ENCODE data around the gene XRCC5. TPM values are rescaled to one million over a fixed set of nuclear protein-coding genes. Genes with fewer than 3 reads are reported as not detected.

XRCC5 gene
- polyA plus RNA-seq, 3 donors, result 304 to 384 (median 335) TPM

- DNase-seq (ENCODE audit: extremely low read depth in 1 of 11, low read depth in 9 of 11, low spot score in 4 of 11), result no peak
These were observed 52.8 kb downstream of the XRCC5 start for GRCh38 chr2:216161967-216162366.

- no peak for DNase-seq (ENCODE audit: extremely low read depth in 1 of 11, low read depth in 9 of 11, low spot score in 4 of 11)
These were observed 54.4 kb downstream of the XRCC5 start for GRCh38 chr2:216163518-216163917.

GRCh38 chr2:216164087-216164486 is 54.9 kb downstream of the XRCC5 start:
- no peak for DNase-seq (ENCODE audit: extremely low read depth in 1 of 11, low read depth in 9 of 11, low spot score in 4 of 11)

- DNase-seq (ENCODE audit: extremely low read depth in 1 of 11, low read depth in 9 of 11, low spot score in 4 of 11), result no peak
These were observed 55.4 kb downstream of the XRCC5 start for GRCh38 chr2:216164576-216164975.

- no peak for DNase-seq (ENCODE audit: extremely low read depth in 1 of 11, low read depth in 9 of 11, low spot score in 4 of 11)
These were observed 56.6 kb downstream of the XRCC5 start for GRCh38 chr2:216165711-216166110.

- DNase-seq (ENCODE audit: extremely low read depth in 1 of 11, low read depth in 9 of 11, low spot score in 4 of 11), result no peak
These were observed 59.9 kb downstream of the XRCC5 start for GRCh38 chr2:216169087-216169486.

- no peak for DNase-seq (ENCODE audit: extremely low read depth in 1 of 11, low read depth in 9 of 11, low spot score in 4 of 11)
These were observed 61.1 kb downstream of the XRCC5 start for GRCh38 chr2:216170076-216170763.

- no peak for DNase-seq (ENCODE audit: extremely low read depth in 1 of 11, low read depth in 9 of 11, low spot score in 4 of 11)
These were observed 61.9 kb downstream of the XRCC5 start for GRCh38 chr2:216171011-216171410.

GRCh38 chr2:216172493-216172892 is 63.3 kb downstream of the XRCC5 start:
- DNase-seq (ENCODE audit: extremely low read depth in 1 of 11, low read depth in 9 of 11, low spot score in 4 of 11), result no peak

- DNase-seq (ENCODE audit: extremely low read depth in 1 of 11, low read depth in 9 of 11, low spot score in 4 of 11), result no peak
These were observed 69.9 kb downstream of the XRCC5 start for GRCh38 chr2:216179015-216179414.

- no peak for DNase-seq (ENCODE audit: extremely low read depth in 1 of 11, low read depth in 9 of 11, low spot score in 4 of 11)
These were observed 72.2 kb downstream of the XRCC5 start for GRCh38 chr2:216181351-216181750.

GRCh38 chr2:216181953-216182461 is 72.9 kb downstream of the XRCC5 start:
- no peak for DNase-seq (ENCODE audit: extremely low read depth in 1 of 11, low read depth in 9 of 11, low spot score in 4 of 11)

- DNase-seq (ENCODE audit: extremely low read depth in 1 of 11, low read depth in 9 of 11, low spot score in 4 of 11), result no peak
These were observed 74.3 kb downstream of the XRCC5 start for GRCh38 chr2:216183462-216183861.

- DNase-seq (ENCODE audit: extremely low read depth in 1 of 11, low read depth in 9 of 11, low spot score in 4 of 11), result no peak
These were observed 79.4 kb downstream of the XRCC5 start for GRCh38 chr2:216188559-216188850.

- DNase-seq (ENCODE audit: extremely low read depth in 1 of 11, low read depth in 9 of 11, low spot score in 4 of 11), result no peak
These were observed 79.8 kb downstream of the XRCC5 start for GRCh38 chr2:216188956-216189355.

GRCh38 chr2:216189410-216189809 is 80.3 kb downstream of the XRCC5 start:
- no peak for DNase-seq (ENCODE audit: extremely low read depth in 1 of 11, low read depth in 9 of 11, low spot score in 4 of 11)

- DNase-seq (ENCODE audit: extremely low read depth in 1 of 11, low read depth in 9 of 11, low spot score in 4 of 11), result no peak
These were observed 83.0 kb downstream of the XRCC5 start for GRCh38 chr2:216192181-216192580.

GRCh38 chr2:216192931-216193330 is 83.8 kb downstream of the XRCC5 start:
- no peak for DNase-seq (ENCODE audit: extremely low read depth in 1 of 11, low read depth in 9 of 11, low spot score in 4 of 11)

GRCh38 chr2:216194013-216194412 is 84.9 kb downstream of the XRCC5 start:
- DNase-seq (ENCODE audit: extremely low read depth in 1 of 11, low read depth in 9 of 11, low spot score in 4 of 11), result no peak

GRCh38 chr2:216194561-216194960 is 85.4 kb downstream of the XRCC5 start:
- no peak for DNase-seq (ENCODE audit: extremely low read depth in 1 of 11, low read depth in 9 of 11, low spot score in 4 of 11)

GRCh38 chr2:216195565-216196029 is 86.4 kb downstream of the XRCC5 start:
- no peak for DNase-seq (ENCODE audit: extremely low read depth in 1 of 11, low read depth in 9 of 11, low spot score in 4 of 11)
